HG02852 (cell line): ENCODE data around the gene PRDM13.
A peak's percentile ranks its signal among the peaks of the same experiment; 100 is the strongest.
"Not testable (repeated sequence)": the region's sequence is repeated elsewhere in the genome, so short reads cannot be mapped to it uniquely, and the experiment has no call there.

Experiments used
- ATAC-seq: cut with Tn5 transposase; IDR thresholded peaks from one replicate; pipeline ENCODE4 v1.9.1; 2021; ENCODE audit warnings: mild to moderate bottlenecking, moderate library complexity; ENCODE audit not compliant: unreplicated experiment

The PRDM13 gene

DNA sequence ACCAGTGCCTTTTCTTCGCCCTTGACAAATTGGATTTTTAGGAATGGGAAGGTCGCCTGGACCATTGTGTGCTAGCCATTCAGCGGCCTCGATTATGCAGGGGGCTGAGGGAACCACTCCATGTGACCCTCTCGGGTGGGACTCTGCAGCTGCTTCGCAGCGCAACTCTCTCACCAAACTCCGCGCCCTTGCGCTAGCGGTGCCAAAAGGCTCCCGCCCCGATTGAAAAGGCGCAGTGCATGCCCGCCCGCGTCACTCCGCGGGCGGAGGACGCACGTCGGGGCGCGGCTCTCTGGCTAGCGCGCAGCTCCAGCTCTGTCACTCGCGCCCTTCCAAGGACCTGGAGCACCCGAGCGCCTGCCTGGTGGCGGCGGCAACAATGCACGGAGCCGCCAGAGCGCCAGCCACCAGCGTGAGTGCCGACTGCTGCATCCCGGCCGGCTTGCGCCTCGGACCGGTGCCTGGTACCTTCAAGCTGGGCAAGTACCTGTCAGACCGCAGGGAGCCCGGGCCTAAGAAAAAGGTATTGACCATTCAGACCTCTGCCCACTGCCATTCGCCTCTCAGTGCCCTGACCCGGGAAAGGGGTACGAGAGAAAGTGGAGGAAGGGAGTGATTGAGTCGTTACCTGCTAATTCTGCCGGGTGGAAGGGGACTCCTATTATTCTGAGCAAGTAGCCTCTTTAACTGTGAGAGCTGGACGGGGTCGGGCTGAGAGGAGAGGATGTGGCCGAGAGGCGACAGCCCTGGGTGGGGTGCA lies at the start of gene PRDM13:
PRDM13 (plus strand) TSS at position 178 of the 760 bp plus-strand sequence; CDS start at position 380, 202 bp downstream.
- no peak for ATAC-seq

DNA sequence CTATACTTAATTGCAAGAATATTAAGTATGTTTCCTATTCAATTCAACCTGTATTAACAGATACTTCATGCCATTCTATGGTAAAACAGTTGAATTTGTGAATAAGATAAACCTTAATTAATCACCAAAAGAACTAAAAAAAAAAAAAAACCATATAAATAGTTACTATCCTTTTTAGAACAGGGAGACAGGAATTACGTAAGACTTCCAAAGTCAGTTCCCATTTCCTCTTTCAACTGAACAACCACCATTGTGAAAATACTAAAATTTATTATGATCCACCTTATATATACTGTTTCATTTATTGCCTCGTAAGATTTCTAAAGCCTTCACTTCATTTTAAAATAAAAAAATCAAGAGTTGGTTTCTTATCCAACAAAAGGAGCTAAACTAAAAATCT lies 47.6 kb upstream of the PRDM13 start:
- ATAC-seq: no peak

DNA sequence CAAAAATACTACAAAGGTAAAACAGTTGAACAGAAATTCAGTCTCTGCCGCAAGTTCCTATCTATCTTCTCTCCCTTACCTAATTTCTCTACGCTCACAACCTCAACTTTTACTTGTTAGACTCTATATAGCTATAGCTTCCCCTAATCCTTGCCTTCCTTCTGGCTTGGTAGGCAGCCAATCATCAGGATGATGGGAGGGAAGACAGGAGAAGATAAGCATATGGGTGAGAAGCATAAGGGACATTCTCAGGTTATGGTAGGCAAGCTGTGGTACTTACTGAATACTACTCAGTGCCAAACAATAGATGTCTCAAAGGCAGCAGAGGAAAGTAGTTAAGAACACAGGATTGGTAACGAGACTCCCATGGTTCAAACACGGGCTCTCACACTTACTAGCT lies 46.0 kb upstream of the PRDM13 start:
- no peak for ATAC-seq

DNA sequence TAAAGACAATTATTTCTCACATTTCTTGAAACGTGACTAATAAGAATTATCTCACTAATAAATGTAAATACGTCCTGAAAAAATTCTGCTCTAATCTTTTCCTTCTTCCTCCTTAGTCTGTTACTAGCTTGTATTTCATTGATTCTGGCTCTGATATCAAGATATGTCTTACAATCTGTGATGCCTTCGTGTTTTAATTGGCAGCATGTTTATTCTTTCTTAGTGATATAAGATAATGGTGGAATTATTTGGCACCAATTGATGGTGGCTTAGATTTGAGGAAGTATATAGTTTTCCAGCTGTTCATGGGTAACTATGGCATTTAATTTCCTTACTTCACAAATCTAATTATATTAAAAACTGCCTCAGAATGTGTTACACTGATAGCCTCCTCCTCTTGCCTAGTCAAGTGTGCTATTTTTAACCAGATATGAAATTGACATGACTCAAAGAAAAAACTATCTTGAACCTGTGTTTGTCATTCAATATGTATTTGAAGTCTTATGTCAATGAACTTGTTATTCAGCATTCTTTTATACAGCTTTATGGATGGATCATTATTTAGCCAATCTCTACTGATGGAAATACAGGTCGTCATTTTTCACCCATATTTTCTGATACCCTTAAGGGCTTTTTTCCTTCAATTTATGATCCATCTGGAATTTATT lies 43.4 kb upstream of the PRDM13 start:
- ATAC-seq: no peak

DNA sequence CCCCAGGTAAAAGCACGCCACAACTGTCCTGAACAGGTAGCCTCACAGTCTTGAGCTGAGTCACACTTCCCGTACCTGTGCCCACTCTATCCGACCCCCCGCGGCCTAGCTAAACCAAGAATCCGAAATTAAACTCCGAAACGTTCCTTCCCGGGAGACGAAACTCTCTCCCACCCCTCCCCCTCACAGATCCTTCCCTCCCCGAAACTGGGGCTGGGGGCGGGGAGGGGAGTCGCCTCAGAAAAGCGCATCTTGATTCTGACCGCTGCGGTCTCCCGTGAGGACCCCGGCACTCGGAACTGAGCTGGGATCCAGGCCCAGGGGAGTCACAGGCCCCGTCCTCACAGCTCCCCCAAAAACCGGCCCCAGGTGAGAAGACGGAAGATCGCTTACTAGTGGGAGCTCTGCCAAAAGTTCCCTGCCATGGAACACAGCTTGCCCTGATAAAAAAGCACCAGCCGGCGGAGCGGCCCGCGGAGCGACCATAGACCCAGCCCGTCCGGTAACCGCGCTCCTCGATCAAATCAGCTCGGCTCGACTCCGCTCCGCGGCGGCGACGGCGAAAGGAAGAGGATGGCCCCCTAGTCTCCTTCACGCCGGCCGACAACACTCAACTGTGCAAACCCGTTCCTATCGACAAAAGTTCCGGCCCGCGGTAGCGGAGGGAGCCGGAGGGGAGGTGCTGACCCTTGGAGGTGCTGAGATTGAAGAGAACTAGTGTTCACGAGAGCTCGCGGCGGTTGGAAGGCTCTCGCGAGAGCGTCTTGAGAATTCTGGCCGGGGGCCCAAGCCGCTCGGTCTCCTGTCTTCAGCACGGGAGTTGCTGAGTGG lies 38.3 kb upstream of the PRDM13 start, which contains the start of gene CCNC:
CCNC (minus strand) TSS at position 558 of the 831 bp plus-strand sequence; CDS start at position 425, 133 bp downstream.
- peak; percentile 95 for ATAC-seq

DNA sequence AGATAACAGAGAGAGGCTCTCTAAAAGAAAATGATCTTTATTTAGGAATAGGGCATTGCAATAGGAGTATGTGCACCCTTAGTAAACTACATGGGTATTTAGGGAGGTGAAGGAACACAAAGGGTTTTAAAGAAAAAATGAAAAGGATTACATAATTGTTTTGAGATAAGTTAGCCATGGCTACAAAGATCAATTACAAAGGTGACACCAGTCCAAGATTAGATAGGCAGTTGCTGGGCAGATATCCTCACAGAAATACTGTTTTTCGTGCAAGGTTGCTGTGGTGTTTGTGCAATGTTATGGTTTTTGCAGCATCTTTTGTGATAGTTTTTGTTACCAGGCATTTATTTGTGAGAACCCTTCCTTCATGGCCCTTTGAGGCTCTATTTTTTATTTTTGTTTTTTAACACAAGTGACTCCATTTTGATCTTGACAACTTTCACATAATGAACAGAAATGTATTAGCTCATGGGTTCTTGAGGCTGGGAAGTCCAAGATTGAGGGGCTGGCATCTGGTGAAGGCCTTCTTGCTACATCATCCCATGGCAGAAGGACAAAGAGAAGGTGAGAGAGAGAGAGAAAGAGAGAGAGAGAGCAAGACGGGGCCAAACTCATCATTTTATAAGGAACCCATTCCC lies 32.5 kb upstream of the PRDM13 start:
- no peak for ATAC-seq

DNA sequence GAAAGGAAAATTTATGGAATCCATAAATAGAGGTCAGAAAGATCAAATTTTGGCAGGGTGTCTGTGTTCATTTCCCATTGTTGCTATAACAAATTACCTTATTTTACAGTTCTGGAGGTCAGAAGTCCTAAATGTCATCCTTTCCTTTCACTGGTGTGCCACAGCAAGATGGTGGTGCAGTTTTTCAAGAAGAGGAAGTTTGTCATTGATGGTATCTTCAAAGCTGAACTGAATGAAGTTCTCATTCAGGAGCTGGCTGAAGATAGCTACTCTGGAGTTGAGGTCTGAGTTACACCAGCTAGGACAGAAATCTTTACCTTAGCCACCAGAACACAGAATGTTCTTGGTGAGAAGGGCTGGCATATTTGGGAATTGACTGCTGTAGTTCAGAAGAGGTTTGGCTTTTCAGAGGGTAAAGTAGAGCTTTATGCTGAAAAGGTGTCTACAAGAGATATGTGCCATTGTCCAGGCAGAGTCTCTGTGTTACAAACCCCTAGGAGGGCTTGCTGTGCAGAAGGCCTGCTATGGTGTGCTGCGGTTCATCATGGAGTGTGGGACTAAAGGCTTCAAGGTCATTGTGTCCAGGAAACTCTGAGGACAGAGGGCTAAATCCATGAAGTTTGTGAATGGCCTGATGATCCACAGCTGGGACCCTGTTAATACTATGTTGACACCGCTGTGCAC lies 30.9 kb upstream of the PRDM13 start:
- no peak for ATAC-seq

DNA sequence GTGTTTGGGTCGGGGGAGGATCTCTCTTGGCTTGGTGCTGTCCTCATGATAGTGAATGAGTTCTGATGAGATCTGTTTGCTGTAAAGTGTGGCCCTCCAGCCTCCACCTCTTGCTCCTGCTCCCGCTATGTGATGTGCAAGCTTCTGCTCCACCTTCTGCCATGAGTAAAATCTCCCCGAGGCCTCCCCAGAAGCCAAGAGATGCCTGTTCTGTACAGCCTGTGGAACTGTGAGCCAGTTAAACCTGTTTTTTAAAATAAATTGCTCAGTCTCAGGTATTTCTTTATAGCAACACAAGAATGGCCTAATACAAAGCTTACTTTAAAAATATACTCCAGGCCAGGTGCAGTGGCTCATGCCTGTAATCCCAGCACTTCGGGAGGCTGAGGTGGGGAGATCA lies 26.9 kb upstream of the PRDM13 start:
- no peak for ATAC-seq

DNA sequence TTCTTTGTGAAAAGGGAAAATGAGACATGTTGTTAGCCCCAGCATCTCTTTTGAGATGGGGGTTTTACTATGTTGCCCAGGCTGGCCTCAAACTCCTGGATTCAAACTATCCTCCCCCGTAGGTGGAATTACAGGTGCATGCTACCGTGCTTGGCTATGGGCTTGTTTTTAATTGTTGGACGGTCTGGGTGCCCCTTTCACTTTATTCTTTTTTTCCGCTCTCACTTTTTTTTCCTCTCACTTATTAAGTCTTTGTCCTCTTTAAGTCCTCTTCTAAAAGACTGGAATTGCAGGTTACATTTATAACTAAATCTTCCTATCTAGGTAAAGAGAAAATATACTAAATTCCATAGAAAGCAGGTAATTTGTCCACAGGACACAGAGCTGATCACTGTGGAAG lies 18.8 kb upstream of the PRDM13 start:
- ATAC-seq: no peak

DNA sequence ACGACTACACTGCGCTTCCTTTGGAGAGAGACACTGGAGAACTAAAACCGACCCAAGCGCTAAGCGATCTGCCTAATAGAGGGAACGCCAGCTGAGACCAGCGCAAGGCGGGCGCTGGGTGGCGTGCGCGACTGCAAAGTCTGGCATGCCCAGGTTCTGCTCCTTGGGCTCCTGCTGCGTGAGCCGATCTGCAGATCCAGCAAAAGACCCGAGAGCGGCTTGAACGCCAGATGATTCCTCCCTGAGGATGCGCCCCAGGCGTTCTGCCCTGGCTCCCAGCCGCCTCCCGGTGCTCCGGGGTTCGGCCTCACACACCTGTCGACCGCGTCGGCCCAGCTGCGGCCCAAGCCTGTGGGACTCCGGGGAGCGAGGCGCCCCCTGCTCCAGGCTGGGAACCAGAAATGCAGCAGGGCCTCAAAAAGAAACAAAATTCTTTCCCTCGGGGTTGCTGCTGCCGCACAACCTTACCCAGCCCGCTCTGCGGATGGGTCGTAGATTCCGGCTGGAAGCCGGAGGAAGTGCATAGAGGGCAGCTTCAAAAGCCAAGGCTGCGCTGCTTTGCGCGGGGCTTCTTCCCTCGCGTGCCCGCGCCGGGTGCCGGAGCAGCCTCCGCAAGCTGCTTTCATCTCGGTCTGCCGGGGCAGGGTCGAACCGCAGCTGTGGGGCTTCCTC lies 17.9 kb upstream of the PRDM13 start:
- ATAC-seq: peak; percentile 92

DNA sequence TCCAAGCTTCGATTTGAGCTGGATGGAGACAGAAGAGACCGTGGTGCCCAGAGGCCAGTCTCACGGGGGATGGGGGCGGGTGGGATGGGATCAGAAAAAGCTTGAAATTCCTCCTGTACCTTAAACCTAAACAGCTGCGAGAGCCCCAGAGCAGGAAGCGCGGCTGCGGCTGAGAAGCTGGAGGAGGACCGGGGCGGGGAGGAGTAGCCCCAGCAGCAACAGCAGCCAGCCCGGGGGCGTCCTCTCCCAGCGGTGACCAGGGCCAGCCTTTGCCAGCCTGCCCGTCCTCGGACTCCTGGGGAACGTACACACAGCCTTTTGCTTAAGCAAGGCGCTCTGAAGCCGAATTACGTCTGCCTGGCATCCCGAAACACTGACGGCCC lies 17.4 kb upstream of the PRDM13 start:
- ATAC-seq: peak; percentile 27

DNA sequence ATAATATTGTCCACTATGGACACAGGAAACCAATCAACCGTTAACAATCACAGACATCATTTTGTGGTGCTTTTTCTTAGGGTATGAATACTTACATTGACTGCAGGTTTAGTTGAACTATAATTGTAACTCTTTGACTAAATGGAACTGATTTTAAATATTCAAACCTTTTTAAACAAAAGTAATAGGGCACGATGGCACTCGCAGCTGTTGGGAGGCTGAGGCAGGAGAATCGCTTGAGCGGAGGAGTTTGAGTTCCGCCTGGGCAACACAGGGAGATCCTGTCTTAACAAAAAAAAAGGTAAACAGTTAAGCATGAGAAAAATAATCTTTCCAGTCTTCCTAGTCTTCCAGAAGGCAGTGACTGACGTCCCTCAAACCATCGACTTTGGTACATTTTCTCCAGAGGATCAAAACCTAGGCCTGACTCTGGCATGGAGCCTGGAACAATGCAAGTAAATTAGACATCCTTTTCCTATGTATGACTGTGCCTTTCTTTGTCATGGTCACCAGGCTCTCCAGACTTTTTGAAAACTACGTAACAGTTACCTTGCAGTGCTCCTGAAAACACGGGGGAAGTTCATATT lies 16.6 kb upstream of the PRDM13 start:
- ATAC-seq: no peak

DNA sequence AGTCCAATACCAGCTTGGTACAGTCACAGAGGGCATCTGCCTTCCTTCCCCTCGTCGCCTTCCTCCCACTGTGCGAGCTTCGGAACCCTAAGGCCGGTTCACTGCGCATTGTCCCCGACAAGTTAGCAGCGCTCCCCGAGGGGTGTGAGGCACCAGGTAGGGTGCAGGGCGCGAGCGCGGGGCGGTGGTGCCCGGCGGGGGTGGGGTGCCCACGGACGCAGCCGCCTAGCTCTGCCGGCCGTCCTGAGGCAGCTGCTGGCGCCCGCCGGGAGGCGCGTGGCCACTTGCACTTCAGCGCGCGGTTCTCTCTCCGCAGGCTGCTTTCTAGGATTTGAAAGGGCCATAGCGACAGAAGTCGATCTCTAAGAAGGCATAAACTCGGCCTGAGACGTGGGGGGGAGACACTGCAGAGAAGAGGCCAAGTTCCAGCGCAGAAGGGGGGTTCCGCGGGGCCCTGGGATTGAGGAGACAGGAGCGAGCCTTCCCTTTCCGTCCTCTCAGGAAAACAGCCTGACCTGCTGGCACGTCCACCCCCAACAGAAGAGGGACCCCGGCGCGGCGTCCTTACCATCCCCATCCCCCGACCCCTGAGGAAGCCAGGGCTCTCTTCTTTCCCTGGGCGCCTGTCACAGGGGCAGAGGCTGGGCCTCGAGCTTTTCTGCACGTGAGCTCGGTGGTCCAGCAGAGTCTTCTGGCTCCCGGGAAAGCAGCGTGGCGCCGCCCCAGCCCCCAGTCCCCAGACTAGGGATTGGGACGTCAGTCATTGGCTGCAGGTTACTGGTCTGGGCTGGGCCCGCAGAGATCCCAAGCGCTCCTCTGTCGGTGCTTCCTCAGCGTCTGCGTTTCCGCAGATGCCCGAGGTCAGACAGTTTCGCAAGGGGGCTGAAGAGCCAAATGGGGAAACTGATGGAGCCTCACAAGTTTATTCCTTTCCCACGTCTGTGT lies 15.6 kb upstream of the PRDM13 start:
- ATAC-seq: no peak

DNA sequence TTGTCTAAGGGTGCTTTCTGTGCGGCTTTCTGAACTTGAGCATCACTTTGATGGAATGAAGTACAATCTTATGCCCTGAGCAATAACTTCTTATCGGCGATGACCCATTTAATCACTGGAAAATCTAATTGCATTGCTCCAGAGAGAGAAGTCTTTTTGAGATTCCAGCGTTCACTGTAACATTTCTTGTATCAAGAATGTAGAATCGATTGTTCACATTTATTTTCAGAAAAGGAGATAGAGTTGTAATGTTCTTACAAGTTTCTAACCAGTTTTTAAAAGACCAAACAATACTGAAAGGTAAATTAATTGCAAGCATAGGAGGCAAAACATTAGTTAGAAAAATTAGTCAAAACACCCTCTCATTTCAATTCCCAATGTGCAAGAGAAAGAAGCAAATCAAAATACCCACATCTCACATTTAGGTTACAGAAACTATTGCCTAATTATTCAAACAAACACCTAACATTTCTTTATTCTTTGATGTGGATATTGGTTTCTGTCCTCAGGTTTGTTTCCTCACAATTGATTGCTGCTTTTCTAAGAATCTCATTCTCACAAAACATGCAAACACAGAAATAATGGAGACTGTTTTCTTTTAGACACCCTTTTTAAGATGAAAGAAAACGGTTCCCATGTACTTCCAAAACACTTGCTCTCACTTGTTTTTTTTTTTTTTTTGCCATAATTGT lies 14.8 kb upstream of the PRDM13 start:
- no peak for ATAC-seq

DNA sequence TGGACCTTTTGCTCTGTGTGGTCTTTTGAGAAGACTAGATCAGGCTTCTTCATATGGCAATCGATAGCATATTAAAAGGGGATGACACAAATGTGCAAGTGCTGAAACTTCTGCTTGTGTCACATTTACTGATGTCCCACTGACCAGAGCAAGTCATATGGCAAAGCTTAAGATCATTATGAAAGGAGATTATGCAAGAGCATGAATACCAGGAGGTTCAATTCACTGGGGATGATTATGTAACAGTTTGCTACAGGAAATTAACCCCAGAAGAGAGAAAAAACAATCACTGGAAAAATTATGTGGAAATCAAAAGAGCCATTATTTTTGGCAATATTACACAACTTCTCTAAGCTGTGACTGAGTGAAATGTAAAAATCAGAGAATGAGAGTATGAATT lies 13.7 kb upstream of the PRDM13 start:
- ATAC-seq: no peak

DNA sequence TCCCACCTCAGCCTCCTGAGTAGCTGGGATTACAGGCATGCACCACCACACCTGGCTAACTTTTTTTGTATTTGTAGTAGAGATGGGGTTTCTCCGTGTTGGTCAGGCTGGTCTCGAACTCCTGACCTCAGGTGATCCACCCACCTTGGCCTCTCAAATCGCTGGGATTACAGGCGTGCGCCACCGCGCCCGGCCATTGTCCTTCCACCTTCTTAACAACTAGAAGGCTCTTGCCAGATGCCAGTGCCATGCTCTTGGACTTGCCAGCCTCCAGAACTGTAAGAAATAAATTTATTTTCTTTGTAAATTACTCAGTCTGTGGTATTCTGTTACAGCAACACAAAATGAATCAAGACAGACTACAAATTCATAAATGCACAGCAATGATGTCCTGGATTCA lies 11.9 kb upstream of the PRDM13 start:
- not testable (repeated sequence) for ATAC-seq

DNA sequence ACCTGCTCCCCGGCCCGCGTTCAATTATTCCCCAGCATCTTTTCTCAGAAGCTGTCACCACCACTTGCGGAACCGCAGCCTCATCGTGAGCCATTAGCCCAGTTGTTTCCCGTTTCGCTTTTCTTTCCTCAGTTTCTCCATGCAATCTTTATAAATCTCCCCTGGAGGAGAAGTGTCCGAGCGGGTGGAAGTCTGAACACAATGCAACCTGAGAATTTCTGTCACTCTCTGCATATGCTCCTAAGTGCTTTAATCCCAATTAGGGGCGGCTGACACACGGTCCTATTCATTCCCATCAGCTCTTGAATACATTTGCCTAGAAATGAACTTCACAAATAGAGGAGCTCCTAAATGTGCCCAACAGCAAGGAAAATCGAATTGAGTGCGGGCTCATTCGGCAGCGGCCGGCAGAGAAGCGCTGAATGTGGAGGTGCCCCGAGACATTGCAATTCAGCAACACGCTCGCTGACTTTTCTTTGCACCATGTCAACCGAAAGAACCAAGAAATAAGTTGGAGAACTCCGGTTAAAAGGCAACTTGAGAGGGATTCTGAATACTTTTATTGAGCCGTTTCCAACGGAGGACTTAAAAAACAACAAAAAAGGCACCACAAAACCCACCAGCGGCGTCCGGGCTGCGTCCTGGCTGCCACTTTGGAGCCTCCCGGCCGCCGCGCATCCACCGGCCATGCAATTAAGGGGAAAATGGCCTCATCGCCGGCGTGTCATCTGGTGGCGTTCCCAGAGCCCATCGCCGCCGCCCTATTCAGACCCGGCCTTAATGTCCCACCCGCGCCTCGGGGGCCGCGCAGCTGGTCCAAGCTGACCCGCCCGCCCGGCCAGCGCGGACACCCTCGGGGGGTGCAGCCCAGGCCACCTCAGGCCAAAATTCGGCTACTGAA lies 3.9 kb upstream of the PRDM13 start:
- ATAC-seq: peak; percentile 23
